ENCODE data around the gene XIST.
"Not testable (repeated sequence)": the region's sequence is repeated elsewhere in the genome, so short reads cannot be mapped to it uniquely, and the experiment has no call there.

Gene XIST

GRCh38 chrX:73839152-73839551, 13.4 kb downstream of the XIST start:
- DNase-seq, result no peak

- no peak for DNase-seq
Measured at GRCh38 chrX:73838123-73838522, 14.4 kb downstream of the XIST start.

GRCh38 chrX:73836956-73837477, 15.5 kb downstream of the XIST start:
- DNase-seq, result no peak

GRCh38 chrX:73834219-73834618, 18.3 kb downstream of the XIST start:
- no peak for DNase-seq

GRCh38 chrX:73832319-73832718, 20.2 kb downstream of the XIST start:
- DNase-seq, result no peak

- no peak for DNase-seq
Measured at GRCh38 chrX:73831500-73831899, 21.0 kb downstream of the XIST start.

- DNase-seq, result no peak
Measured at GRCh38 chrX:73830489-73831414, 21.8 kb downstream of the XIST start.

GRCh38 chrX:73829890-73830466, 22.5 kb downstream of the XIST start:
- DNase-seq, result no peak

GRCh38 chrX:73828080-73828720, 24.3 kb downstream of the XIST start:
- DNase-seq, result no peak

GRCh38 chrX:73827406-73827805, 25.1 kb downstream of the XIST start:
- no peak for DNase-seq

- no peak for DNase-seq
Measured at GRCh38 chrX:73826996-73827395, 25.5 kb downstream of the XIST start.

GRCh38 chrX:73825569-73825968, 26.9 kb downstream of the XIST start:
- no peak for DNase-seq

- DNase-seq, result no peak
Measured at GRCh38 chrX:73823473-73824004, 29.0 kb downstream of the XIST start.

GRCh38 chrX:73822775-73823174, 29.7 kb downstream of the XIST start:
- DNase-seq, result no peak

GRCh38 chrX:73821921-73822559, 30.5 kb downstream of the XIST start:
- DNase-seq, result no peak

- not testable (repeated sequence) for DNase-seq
Measured at GRCh38 chrX:73819864-73820558, 32.5 kb downstream of the XIST start.

- DNase-seq, result no peak
Measured at GRCh38 chrX:73818200-73819116, 34.1 kb downstream of the XIST start.

GRCh38 chrX:73817393-73818199, 34.9 kb downstream of the XIST start:
- DNase-seq, result no peak

- DNase-seq, result peak; percentile 4
Measured at GRCh38 chrX:73812256-73812655, 40.3 kb downstream of the XIST start.

GRCh38 chrX:73804109-73804508, 48.4 kb downstream of the XIST start:
- DNase-seq, result not testable (repeated sequence)

All from fibroblast of skin of scalp (primary cell).